DLD1 (cell line): Measurements from ENCODE around the gene CPB2.

Experiments used
- in situ Hi-C: cut with HindIII; loops from 2 replicates; pipeline ENCODE4 v1.10.0; 2017; ENCODE audit warnings: low sequenced_read_pairs

CPB2 gene, protein sequence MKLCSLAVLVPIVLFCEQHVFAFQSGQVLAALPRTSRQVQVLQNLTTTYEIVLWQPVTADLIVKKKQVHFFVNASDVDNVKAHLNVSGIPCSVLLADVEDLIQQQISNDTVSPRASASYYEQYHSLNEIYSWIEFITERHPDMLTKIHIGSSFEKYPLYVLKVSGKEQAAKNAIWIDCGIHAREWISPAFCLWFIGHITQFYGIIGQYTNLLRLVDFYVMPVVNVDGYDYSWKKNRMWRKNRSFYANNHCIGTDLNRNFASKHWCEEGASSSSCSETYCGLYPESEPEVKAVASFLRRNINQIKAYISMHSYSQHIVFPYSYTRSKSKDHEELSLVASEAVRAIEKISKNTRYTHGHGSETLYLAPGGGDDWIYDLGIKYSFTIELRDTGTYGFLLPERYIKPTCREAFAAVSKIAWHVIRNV

DNA sequence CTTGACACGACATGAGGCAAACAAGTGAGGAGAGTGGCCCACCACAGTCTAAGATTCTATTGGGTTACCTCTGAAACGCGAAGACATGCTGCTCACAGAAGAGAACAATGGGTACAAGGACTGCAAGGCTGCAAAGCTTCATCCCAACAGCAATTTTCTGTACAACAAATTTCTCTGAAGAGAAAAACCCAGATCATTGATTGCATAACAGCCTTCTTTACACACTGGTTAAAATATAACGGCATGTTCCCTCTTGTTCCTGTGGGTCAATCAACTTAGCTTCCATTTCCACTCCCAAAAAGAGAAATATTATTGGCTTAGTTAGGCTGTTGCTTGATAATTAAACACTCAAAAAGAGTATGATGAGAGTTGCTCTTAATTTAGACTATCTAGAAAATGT is at the start of gene CPB2:
Gene CPB2 (minus strand): TSS at position 166 of the 400 bp plus-strand sequence. CDS start 24 bp downstream, at position 142.
- in situ Hi-C loops: no loop called here

DNA sequence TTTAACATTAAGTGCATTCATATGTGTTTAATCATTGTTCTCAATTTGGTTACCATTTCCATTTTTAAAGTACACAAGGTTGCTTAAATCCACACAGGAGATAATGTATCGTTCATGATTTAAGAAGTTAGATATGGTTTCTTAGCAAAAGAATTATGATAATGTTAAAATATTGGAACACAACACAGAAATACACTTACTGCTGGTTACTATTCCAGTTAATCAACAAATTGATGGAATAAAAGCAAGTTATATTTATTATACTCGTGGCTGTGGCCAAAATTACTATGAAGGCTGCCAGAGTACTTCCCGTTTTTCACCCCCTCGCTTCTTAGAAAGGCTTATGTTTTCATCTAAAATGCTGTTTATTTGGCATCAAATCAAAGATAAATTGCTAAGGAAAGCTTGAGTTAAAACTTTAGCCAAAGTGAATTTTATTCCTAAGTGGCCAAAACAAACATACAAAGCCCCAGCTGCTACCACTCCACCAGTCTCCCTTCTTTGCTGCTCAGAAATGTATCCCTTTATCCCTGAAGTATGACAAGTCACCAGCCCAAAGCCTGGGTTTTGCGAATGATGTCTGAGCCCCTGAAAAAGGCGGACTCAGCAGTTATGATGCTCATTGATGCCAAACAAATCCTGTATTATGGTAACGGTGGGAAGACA is 49.4 kb upstream of the CPB2 start:
- in situ Hi-C loops: no loop called here

DNA sequence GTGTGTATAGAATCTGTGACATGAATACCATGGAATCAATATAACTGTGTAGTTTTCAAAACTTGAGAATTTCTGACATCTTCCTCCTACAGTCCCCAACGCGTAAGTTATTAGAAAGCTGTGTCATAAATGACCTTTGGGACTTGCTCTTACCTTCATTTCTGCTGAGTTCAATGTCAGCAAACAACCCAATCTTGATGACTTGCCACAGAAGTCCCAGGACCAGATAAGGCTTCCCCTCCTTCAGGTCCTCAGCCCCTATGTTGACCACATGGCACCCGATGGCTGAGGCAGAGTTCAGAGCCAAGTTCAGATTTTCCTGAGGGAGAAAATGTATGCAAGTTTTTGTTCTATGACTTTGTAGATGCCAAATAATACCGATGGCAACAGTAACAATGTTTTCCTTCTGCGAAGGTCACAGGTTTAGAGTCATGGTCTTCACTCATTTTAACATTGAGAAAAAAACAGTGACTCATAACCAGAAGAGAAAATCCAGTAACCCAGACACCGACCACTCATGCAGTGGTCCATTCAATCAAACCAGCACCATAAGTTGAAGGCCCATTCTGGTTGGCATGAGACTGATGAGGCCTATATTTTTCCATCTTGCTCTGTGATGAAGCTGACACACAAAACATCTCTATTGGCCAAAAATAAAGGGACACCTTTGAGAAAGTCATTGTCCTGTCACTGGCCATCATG is 47.9 kb upstream of the CPB2 start:
- in situ Hi-C loops: no loop called here

DNA sequence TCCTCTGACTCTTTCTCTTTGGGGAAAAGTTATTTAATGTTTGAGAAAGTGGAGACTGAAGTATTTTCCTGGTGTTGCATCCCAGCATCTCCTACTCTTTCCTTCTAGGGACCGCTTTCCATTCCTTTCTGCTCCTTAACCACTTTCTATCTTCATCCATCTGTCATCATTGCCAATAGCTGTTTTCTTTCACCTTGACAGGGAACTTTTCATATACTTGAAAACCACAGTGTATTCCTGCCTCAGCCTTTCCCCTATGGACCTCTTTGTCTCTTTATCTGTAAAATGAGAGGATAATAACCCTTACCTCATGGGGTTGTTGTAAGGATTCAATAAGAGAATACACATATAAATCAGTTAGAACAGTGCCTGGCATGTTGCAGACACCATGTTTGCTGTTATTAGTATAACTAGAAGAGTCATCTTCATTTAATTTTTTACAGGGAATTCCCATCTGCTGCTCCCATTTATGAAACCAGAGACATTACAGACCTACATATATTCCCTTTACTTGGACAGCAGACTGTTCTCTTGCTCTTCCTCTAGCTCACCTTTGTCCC is 45.4 kb upstream of the CPB2 start:
- in situ Hi-C loops: no loop called here

DNA sequence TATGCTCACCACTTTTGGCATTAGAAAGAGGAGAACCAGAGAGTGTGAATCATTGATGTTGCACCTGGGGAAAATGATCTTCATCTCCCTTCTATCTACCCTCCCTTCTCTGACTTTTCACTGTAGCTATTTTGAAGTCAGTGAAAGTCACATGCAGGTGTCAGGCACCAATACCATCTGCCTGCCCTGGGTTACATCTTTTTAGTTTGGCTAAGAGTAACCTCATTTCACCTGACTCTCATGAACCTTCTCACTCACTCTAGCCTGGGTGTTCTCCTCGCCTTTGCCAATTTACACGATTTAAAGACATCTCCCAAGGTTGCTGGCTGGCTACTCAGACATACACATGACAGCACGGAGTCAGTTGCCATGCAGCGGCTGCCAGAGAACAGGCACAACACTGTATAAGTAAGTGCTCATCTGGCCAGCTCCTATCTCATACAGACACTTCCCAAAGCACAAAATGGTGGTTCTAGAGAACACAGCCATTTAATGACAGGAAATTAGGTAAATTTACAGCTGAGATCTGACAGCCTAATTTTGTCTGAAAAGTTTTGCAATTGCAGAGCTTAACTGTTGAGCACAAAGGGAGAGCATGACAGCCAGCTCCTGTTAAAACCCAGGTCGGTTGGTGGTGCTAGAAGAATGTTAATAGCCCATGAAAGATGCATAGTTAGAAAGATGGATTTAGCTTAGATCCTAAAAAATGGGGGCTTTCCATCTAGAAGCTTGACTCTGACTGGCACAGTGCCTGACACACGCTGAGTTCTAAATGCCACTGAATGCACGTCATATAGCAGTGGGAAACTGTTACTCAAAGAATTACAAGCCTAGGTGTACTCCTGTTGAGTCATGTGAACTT is 44.7 kb upstream of the CPB2 start:
- in situ Hi-C loops: no loop called here

DNA sequence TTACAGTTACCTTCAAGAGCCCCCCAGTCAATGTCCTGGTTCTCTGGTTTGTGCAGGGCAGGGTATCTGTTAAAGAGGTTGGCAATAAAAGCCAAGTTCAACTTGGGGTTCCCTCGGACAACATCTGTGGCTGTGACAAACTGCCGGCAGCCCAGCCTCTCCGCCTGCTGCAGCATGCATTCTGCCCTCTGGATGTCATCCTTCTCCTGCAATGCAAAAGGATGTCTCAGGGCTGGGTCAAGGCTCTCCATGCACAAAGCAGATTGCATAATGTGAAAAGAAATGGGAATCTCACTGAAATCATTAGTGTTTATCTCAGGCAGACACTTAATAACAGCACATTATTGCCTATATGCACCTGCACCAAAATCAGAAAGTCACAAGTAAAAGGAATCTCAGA is 42.1 kb upstream of the CPB2 start:
- in situ Hi-C loops: no loop called here

DNA sequence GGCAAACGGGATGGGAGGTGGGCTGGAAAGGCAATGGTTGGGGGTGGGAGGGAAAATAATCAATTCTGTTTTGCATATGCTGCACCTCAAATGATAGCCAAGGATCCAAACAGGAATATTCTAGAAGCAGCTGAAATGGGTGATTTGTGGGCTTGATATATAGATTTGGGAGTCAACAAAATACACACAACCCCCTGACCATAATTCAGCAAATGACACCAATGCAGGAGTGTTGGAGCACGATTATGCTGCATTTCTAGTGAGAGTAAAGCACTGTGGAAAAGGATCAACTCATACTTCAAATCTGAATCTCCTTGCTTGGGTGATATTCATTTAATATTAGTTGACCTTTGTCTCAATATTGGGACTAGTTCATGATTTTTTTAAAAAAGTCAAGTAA is 41.1 kb upstream of the CPB2 start:
- in situ Hi-C loops: no loop called here

DNA sequence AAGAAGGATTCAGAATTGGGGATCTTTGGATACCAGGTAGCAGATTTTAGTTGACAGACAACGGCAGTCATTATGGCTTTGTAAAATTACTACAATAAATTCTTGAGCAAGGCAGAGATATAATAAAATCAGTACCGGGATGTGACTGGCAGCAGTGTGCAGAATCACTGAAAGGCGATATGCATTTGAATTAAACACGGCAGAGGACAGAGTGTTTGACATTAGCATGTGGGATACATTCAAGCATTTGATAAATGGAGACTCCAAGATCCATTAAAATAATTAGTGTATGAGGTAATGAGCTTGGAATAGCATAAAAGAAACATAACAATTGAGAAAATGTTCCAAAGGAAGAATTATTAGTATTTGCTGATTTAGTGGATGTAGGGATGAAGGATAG is 40.3 kb upstream of the CPB2 start:
- in situ Hi-C loops: no loop called here

DNA sequence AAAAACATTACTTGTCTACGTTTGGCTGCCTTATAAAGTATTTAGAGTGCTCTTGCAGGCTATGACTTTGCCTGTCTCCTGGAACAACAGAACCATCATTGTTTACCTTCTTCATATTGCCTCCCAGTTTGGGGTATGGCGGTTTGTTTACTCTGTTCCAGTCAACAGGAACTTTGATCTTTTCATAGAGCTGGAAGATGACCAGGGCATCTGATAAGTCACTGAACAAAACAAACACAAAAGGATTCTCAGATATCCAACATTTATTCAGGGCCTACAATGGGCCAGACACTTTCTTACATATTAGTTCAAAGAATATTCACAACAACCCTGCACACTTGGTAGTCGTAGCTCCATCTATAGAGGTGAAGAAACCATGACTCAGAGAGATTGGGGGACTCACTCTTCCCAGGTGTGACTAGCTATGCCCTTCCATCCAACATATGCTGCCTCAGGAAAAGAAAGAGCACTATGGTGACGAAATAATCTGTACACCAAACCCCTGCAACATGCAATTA is 38.4 kb upstream of the CPB2 start:
- in situ Hi-C loops: no loop called here

DNA sequence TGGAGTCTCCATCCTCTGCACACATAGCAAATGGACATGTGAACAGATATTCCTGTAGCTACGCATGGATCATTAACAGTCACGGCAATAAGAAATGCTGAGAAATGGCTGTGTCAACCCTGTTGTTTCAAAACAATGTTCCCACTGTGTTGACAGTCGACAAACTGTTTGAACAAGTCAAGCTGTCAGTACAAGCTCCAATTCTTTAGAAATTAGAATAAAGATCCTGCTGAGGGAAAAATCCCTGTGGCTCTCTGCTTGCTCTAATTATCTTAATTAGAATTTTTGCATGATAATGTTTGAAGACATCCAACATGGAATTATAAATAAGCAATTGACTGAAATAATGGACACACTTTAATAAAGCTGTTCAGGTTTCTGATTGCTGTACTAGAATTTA is 37.9 kb upstream of the CPB2 start:
- in situ Hi-C loops: no loop called here

DNA sequence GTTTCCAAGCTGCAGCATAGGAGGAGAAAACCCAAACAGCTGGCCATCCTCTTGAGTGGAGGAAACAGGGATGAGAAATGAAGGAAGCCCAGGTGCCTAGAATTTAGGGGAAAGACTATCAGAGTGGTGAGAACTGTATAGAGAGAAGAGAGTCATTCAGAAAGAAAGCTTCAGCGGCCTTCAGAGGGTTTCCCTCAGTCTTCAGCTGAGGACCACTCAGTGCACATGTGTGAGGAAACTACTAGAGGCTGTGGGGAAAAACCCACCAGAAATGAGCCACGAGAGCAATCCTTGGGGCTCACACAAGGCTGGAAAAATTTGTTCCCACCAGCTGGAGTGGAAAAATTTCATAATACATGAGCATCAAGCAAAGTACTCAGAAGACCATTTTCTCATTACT is 35.2 kb upstream of the CPB2 start:
- in situ Hi-C loops: no loop called here

DNA sequence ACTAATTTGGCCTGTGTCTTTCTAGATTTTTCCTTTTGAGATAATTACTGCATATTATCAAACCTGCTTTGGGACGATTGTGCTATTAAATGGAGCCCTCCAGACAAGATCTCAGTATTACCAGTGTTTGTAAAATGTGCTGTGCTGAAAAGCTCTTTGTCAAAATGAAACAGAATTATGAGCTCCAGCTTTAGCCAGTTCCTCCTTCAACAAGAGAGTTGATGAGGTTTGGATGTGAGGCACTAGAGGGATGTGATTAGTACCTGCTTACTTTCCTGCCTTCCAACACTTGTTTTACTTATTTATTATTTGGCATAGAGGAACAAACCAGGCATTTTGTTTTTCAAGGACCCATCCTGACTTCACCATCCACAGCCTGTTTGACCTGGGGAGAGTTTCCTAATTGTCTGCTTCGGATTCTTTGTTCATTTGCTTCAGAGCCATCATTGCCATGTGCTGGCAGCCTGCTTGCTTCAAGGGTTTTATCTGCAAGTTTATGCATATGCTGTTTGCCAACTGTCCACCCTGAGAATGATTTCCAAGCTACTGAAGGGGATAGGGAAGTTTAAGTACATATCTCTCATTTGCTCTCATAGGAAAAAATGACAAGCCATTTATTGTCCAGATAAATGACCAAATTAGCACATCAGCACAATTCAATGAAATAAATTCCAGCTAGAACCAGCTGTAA is 32.9 kb upstream of the CPB2 start:
- in situ Hi-C loops: no loop called here

DNA sequence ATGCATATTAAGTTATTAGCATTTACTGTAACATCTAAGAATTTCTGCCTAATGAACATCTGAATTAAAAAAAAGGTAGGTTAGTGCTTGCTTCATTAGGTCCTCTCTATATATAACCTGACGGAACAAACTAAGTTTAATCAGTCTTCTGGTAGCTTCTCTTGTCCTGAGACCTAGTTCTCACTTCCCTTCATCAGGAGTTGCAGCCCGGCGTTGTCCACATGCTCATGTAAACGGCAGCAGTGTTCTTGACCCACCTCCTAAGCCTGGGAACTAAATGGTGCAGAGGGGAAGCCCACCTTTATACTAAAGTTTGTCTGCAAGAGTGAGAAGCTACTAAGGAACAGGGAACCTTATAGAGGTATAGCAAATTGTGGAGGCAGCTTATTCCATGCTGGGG is 31.9 kb upstream of the CPB2 start:
- in situ Hi-C loops: no loop called here

DNA sequence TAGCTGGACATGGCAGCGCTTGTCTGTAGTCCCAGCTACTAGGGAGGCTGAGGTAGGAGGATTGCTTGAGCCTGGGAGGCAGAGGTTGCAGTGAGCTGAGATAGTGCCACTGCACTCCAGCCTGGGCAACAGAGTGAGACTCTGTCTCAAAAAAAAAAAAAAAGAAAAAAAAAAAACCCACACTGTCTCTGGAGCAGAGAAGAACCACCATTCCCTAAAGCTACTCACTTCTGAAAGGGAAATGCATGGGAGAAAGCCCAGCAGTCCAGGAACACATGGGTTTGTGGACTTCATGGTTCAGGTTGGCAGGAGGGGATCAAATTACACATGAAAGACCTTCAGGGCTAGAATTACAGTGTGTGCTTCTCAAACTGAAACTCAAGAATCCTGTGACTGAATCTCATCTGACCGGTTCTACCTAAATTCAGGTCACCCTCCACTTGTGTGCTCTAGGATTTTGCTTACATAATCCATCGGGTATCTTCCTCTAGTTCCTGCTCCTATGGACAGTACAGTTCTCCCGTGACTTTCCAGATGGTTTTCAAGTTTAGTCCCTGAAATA is 30.2 kb upstream of the CPB2 start:
- in situ Hi-C loops: no loop called here

DNA sequence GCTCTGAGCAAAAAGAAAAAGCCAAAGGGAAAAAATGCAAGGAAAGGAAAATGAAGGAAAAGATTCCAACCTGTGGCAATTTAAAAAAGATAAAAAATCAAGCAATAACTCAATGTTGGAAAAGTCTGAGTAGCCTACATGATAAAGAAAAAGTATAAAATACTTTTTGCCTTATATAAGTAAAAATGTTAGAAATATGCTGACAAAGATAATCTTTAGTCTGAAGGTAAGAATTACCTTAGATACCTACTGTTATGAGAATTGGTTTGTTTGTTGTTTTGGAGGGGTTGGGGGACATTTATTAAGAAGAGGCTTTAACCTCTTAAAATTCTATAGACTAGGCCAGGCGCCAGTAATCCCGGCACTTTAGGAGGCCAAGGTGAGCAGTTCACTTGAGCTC is 29.7 kb upstream of the CPB2 start:
- in situ Hi-C loops: no loop called here

DNA sequence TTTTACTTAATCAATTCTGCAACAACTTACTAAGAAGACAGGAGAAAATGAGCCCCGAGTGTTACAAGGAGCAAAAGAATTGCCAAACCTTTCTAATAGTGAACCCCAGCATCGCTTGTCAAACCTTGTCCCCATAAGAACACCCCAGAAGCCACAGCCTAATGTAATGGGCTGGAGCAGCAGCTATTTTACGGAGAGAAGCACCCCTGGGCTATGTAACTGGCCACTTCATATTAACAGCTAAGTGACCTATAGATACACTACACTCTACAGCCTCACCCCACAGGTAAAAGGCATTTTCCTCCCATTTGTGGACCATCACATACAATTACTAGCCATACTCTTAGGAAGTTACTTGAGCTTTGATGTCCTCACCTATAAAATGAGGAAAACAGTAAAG is 27.3 kb upstream of the CPB2 start:
- in situ Hi-C loops: no loop called here

DNA sequence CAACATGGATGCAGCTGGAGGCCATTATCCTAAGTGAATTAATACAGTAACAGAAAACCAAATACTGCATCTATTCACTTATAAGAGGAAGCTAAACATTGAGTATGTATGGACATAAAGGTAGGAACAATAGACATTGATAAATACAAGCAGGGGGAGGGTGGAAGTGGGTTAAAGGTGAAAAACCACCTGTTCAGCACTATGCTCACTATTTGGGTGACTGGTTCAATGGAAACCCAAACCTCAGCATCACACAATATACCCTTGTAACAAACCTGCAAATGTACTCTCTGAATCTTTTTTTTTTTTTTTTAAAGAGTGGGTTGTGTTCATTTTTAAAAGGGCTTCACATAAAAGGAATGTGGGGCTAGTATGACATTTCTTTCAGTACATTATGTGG is 26.9 kb upstream of the CPB2 start:
- in situ Hi-C loops: no loop called here

DNA sequence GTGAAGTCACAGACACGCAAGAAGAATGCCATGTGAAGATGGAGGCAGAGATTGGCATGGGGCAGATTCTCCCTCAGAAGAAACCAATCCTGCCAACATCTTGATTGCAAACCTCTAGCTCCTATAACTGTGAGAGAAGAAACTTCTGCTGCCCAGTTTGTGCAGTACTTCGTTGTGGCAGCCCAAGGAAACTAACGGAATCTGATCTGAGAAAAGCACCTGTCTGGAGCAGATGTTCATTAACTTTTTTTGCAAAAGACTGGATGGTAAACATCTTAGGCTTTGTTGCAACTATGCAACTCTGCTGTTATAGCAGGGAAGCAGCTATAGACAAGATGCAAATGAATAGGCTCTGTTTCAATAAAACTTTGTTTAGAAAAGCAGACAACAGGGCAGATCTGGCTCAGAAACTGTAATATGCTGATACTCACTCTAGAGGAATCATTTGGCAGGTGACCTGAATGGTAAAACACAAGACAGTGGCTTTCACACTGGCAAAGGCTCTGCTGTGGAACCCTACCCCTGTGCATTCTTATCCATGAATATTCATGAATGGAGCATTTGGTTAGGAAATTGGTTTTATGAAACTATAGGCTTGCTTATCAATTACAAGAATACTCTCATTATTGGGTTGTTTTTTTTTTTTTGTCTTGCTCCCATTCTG is 25.3 kb upstream of the CPB2 start:
- in situ Hi-C loops: no loop called here

DNA sequence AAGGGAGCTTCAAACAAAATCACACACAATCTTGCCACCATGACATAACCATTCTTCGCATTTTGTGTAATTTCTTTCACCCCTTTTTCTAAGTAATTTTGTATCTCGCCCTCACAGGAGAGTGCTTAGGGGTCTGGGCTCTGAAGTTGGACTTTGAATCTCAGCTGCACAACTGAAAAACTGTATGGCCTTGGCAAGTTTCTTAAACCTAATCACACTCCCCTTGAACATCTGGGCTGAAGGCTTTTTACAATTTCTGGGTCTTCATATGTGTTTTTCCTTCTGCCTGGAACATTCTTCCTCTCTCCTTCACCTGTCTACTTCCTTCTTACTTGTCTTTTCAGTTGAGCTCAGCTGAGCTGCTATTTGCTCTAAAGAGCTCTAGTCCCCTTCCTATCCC is 24.3 kb upstream of the CPB2 start:
- in situ Hi-C loops: no loop called here
